Neutrophil (primary cell): Measurements from ENCODE around the gene MAGI3.

Experiments used
- H3K27ac ChIP-seq: fragments of 200-600 bp; sonication (generic); 2 replicates; pipeline ENCODE4 v1.5.1; 2016; ENCODE audit warnings: mild to moderate bottlenecking, moderate library complexity
- H3K27me3 ChIP-seq: fragments of 200-600 bp; sonication (generic); 2 replicates; pipeline ENCODE4 v1.6.0; 2016; ENCODE audit warnings: mild to moderate bottlenecking
- H3K36me3 ChIP-seq: fragments of 200-600 bp; sonication (generic); 2 replicates; pipeline ENCODE4 v1.5.1; 2017
- H3K4me1 ChIP-seq, 2 experiments: fragments of 200-600 bp in 1 of 2; sonication (generic) in 1 of 2; 1 replicate in 1 of 2; 2 replicates in 1 of 2; pipeline versions ENCODE4 v1.5.1 to v1.6.1; 2013 to 2016; ENCODE audit warnings: low read depth in 1 of 2, low read length in 1 of 2, mild to moderate bottlenecking in 1 of 2, moderate library complexity in 1 of 2; ENCODE audit not compliant: control insufficient read depth in 1 of 2, insufficient read depth in 1 of 2
- H3K4me3 ChIP-seq, 2 experiments: fragments of 200-600 bp in 1 of 2; sonication (generic) in 1 of 2; 1 replicate in 1 of 2; 2 replicates in 1 of 2; pipeline ENCODE4 v1.5.1; 2013 to 2016; ENCODE audit warnings: low read depth in 1 of 2, low read length in 1 of 2, mild to moderate bottlenecking in 1 of 2, moderate library complexity in 1 of 2
- H3K9me3 ChIP-seq: fragments of 200-600 bp; sonication (generic); 2 replicates; pipeline ENCODE4 v1.5.1; 2016
- TF ChIP-seq, protein P1 (sequence below): fragments of 200-600 bp; sonication (generic); IDR thresholded peaks from 2 replicates; pipeline ENCODE4 v1.5.1; 2016; ENCODE audit warnings: antibody characterized with exemption

The MAGI3 gene

DNA sequence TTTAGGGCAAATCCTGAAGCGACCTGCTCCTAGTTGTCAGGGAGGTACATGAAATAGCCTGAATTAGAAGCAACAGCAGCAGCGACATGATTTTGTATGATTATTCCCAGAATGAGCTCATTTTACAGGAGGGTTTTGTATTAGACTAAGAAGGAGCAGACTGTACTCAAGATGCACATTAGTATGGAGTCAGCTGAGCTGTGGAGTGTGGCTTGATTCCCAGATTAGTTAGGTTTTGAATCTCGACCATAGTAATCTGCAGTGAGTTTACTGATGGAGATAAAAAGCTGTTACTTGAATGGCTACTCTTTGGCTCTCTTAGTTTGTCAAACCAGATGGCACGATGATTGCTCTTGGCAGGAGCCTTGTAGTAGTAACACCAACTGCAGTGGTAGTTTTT is 225.8 kb downstream of the MAGI3 start:
- no peak overlapping the region for H3K27ac ChIP-seq
- H3K9me3 ChIP-seq = no peaks in the 10 kb centered on the region
- no peaks in the 10 kb centered on the region for H3K27me3 ChIP-seq
- H3K36me3 ChIP-seq = no peaks in the 10 kb centered on the region
- H3K4me1 ChIP-seq = no peaks in the 10 kb centered on the region
- TF ChIP-seq, protein P1, sequence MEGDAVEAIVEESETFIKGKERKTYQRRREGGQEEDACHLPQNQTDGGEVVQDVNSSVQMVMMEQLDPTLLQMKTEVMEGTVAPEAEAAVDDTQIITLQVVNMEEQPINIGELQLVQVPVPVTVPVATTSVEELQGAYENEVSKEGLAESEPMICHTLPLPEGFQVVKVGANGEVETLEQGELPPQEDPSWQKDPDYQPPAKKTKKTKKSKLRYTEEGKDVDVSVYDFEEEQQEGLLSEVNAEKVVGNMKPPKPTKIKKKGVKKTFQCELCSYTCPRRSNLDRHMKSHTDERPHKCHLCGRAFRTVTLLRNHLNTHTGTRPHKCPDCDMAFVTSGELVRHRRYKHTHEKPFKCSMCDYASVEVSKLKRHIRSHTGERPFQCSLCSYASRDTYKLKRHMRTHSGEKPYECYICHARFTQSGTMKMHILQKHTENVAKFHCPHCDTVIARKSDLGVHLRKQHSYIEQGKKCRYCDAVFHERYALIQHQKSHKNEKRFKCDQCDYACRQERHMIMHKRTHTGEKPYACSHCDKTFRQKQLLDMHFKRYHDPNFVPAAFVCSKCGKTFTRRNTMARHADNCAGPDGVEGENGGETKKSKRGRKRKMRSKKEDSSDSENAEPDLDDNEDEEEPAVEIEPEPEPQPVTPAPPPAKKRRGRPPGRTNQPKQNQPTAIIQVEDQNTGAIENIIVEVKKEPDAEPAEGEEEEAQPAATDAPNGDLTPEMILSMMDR = no peak
- H3K4me3 ChIP-seq = no peak overlapping the region

DNA sequence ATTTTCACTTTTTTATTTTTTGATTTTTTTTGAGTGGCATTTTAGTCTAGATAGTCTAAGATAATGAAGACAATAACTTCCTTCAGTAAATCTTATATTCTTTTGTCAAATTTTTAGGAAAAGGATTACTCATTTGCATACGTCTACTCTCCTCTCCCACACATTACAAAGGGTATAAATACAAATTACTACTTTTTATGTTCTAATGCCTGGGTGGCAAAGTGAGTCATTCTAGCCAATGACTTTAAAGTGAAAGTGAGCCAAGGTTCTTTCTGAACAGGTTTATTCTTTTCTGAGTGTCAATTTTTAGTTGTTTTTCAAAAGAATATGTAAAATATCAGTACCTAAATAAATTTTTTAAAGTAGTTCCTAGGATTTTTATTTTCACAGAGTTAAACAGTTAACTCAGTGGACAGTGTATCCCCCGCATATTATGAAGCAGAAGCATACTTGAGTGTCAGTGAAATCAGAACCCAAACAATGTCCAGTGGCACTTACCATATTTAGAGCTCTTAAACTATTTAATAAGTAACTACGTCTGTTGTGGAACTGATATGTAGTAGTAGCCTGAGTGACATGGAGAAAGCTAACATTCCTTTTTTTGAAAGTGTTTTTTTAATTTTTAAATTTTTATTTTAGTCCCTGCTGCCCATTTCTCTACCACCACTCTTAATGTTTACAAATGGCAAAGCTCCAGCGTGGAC is 227.3 kb downstream of the MAGI3 start:
- no peaks in the 10 kb centered on the region for H3K27me3 ChIP-seq
- TF ChIP-seq, protein P1 = no peak
- no peaks in the 10 kb centered on the region for H3K36me3 ChIP-seq
- no peaks in the 10 kb centered on the region for H3K9me3 ChIP-seq
- no peaks in the 10 kb centered on the region for H3K4me1 ChIP-seq
- H3K27ac ChIP-seq = no peak overlapping the region
- H3K4me3 ChIP-seq = no peak overlapping the region

DNA sequence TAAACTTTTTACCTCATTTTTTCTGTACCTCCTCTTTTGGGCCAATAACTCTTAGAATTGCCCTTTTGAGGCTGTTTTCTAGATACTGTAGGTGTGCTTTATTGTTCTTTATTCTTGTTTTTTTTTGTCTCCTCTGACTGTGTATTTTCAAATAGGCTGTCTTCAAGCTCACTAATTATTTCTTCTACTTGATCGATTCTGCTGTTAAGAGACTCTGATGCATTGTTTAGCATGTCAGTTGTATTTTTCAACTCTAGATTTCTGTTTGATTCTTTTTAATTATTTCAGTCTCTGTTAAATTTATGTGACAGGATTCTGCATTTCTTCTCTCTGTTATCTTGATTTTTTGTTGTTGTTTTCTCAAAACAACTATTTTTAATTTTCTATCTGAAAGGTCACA is 238.7 kb downstream of the MAGI3 start:
- Histone ChIP-seq H3K9me3 (no peaks in the 10 kb centered on the region), H3K27ac (no peak overlapping the region), H3K27me3 (no peaks in the 10 kb centered on the region), H3K4me1 (no peaks in the 10 kb centered on the region), H3K4me3 (no peak overlapping the region), H3K36me3 (no peaks in the 10 kb centered on the region)
- TF ChIP-seq, protein P1 = no peak

DNA sequence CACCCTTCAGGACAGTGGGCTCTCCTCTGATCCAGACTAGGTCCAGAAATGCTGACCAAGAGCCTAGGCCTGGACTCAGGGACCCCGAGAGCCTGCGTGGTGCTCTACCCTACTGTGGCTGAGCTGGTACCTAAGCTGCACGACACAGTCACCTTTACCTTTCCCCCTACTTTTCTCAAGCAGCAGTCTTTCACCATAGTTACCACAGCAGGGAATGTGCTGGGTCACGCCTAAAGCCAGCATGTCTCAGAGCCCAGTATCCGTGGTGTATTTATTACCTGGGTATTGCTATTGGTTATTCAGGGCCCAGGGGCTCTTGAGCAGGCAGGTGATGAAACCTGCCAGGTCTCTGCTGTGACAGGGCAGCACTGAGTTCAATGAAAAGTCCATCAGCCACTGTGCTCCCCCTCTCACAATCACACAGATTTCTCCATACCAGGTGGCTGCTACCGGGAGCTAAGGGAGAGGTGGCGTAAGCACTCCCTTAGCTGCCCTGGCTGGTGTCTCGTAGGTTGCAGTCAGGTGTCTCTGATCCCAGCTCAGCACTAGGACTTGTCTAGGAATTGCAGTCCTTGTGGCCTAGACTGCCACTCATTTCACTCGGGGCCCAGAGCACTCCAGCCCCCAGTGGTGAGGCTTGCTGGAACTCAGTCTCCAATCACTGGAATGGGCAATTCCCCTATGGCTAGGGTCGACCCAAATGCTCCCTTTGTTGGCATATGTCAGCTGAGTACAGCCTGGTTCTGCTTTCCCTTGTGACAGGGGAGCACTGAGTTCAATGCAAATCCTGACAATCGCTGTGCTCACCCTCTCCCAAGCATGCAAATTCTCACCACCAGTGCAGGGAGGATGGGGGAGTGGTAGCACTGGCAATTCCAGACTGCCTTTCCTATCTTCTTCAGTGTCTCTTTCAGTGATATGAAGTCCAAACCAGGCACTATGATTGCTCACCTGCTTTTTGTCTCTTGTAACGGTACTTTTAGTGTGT is 240.3 kb downstream of the MAGI3 start:
- TF ChIP-seq, protein P1 = no peak
- H3K27me3 ChIP-seq = no peaks in the 10 kb centered on the region
- no peak overlapping the region for H3K27ac ChIP-seq
- H3K4me1 ChIP-seq = no peaks in the 10 kb centered on the region
- no peaks in the 10 kb centered on the region for H3K36me3 ChIP-seq
- no peaks in the 10 kb centered on the region for H3K9me3 ChIP-seq
- H3K4me3 ChIP-seq = no peak overlapping the region

DNA sequence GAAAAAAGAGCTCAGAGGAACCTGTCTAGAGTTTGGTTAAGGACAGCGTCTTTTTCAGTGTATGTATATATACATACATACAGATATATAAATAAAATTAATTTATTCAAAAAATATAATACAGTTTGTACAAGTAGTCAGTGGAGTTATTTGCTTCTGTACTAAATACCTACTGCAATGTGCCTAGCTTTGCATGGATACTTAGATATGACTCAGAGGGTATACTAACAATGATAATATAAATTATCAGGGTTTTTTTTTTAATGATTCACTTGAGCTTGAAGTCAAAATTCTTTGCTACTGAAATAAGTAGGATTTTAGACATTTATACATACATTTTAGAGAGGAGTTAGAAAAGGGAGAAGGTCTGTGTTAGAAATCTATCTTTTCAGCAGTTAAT is 251.1 kb downstream of the MAGI3 start:
- H3K27ac ChIP-seq = no peak overlapping the region
- TF ChIP-seq, protein P1 = no peak

More for the DNA sequence above, 251.1 kb downstream of the MAGI3 start:
- Histone ChIP-seq H3K4me3 (no peak overlapping the region), H3K9me3 (no peaks in the 10 kb centered on the region), H3K36me3 (no peaks in the 10 kb centered on the region), H3K27me3 (no peaks in the 10 kb centered on the region), H3K4me1 (no peaks in the 10 kb centered on the region)
